Activated CD8-positive, alpha-beta T cell treated with anti-CD3 and anti-CD28 coated beads, Interleukin-2, amount 10 ng/mL, durations not matched to agents 7 days and 5 days (primary cell): Measurements from ENCODE around the gene OOSP4A. TPM values are rescaled to one million over a fixed set of nuclear protein-coding genes. Genes with fewer than 3 reads are reported as not detected.

Experiments
- ATAC-seq: fragments of 150-1000 bp; cut with Tn5 transposase; one replicate; pipeline ENCODE4 v1.10.0; 2021; ENCODE audit warnings: moderate library complexity
- CTCF ChIA-PET: fragments of 350-600 bp; sonication (Branson Sonifier 250); formaldehyde crosslinking; loops from one replicate; lab custom pipeline; 2021; ENCODE audit warnings: antibody characterized with exemption; lab: Charles Lee
- POLR2A ChIA-PET: fragments of 350-600 bp; sonication (Branson Sonifier 250); formaldehyde crosslinking; loops from one replicate; lab custom pipeline; 2021; ENCODE audit warnings: antibody characterized with exemption; lab: Charles Lee
- DNase-seq: peaks from one replicate; pipeline ENCODE4 v3.0.0-alpha.2; 2020
- H3K27ac Mint-ChIP-seq: one replicate; pipeline ENCODE4 v1.8.0; 2021; ENCODE audit warnings: mild to moderate bottlenecking, mixed read lengths
- H3K27me3 Mint-ChIP-seq: one replicate; pipeline ENCODE4 v1.8.0; 2021; ENCODE audit warnings: low read depth, mixed read lengths
- H3K36me3 Mint-ChIP-seq: one replicate; pipeline ENCODE4 v1.8.0; 2021; ENCODE audit warnings: low read depth, mixed read lengths
- H3K4me1 Mint-ChIP-seq: one replicate; pipeline ENCODE4 v1.8.0; 2021; ENCODE audit warnings: low read depth, mixed read lengths
- H3K4me3 Mint-ChIP-seq: one replicate; pipeline ENCODE4 v1.8.0; 2021; ENCODE audit warnings: mild to moderate bottlenecking, mixed read lengths
- H3K9me3 Mint-ChIP-seq: one replicate; pipeline ENCODE4 v1.8.0; 2022; ENCODE audit warnings: mixed read lengths; ENCODE audit not compliant: insufficient read depth
- total RNA-seq, 2 experiments: library from RNA; stranded (reverse); gene quantifications; one replicate each; pipeline ENCODE4 v1.2.3, GENCODE V29; 2021

The OOSP4A gene
- total RNA-seq, 2 experiments from 2014 or later, result not detected

DNA sequence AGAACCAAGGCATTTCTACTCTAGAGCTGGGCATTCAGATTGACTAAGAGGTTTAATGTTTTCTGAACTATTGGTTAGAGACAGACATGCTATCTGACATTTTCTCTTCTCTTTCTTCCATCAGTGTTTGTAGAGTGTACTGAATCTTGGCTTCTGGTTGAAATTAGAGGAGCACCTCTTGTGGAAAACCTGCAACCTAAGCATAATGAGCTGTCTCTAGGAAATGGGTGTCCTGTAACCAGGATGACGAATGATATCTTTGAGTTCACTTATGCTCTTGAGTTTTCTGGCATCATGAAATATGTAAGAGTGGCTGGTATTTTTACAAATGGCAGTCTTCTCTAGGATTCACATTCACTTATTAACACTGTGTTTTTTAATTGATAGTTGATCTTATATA is 19.4 kb downstream of the OOSP4A start:
- no peak overlapping the region for H3K27ac Mint-ChIP-seq

DNA sequence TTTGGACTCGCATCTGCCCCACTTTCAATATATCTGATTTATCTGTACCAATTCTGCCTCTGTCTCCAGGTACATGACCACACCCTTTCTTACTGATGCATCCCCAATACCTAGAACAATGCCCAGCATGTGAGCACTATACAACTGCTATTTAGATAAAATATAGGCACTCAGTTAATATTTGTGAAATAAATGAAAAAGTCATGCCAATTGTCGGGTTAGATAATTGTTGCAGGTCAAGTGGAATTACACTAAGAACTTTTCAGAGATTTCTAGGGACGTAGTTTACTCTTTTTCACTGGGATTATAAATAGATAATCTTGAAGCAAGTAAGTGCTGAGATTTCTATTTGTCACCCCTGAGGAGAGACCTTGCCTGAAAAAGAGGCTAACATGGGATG is 20.5 kb downstream of the OOSP4A start:
- no peaks in the 10 kb centered on the region for H3K36me3 Mint-ChIP-seq
- H3K4me1 Mint-ChIP-seq, result no peaks in the 10 kb centered on the region
- ChIA-PET POLR2A (no interaction called here), CTCF (interaction anchor here (1.6 kb wide), 1 partner anchor 22 kb away, joined by 3 read pairs; no protein-coding TSS in a partner anchor)
- H3K27me3 Mint-ChIP-seq, result no peaks in the 10 kb centered on the region
- ATAC-seq, result no peak
- H3K4me3 Mint-ChIP-seq, result no peak overlapping the region
- H3K9me3 Mint-ChIP-seq, result no peaks in the 10 kb centered on the region
- H3K27ac Mint-ChIP-seq, result no peak overlapping the region
- DNase-seq, result no peak

More for the DNA sequence above, 19.4 kb downstream of the OOSP4A start:
- no peak overlapping the region for H3K4me3 Mint-ChIP-seq
- H3K9me3 Mint-ChIP-seq, result no peaks in the 10 kb centered on the region
- no peak for ATAC-seq
- ChIA-PET POLR2A (no interaction called here), CTCF (interaction anchor here (1.6 kb wide), 1 partner anchor 20 kb away, joined by 3 read pairs; no protein-coding TSS in a partner anchor)
- no peak for DNase-seq
- no peaks in the 10 kb centered on the region for H3K27me3 Mint-ChIP-seq
- H3K4me1 Mint-ChIP-seq, result no peaks in the 10 kb centered on the region
- H3K36me3 Mint-ChIP-seq, result no peaks in the 10 kb centered on the region

DNA sequence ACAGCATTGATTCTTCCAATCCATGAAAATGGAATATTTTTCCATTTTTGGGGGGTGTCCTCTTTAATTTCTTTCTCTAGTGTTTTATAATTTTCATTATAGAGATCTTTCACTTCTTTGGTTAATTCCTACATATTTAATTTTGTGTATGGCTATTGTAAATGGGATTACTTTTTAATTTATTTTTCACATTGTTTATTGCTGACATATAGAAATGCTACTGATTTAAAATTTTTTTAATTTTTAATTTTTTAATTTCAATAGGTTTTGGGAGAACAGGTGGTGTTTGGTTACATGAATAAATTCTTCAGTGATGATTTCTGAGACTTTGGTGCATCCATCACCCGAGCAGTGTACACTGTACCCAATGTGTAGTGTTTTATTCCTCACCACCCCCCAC is 26.6 kb downstream of the OOSP4A start:
- Mint-ChIP-seq H3K27me3 (no peaks in the 10 kb centered on the region), H3K27ac (no peak overlapping the region)
- no peak for ATAC-seq

DNA sequence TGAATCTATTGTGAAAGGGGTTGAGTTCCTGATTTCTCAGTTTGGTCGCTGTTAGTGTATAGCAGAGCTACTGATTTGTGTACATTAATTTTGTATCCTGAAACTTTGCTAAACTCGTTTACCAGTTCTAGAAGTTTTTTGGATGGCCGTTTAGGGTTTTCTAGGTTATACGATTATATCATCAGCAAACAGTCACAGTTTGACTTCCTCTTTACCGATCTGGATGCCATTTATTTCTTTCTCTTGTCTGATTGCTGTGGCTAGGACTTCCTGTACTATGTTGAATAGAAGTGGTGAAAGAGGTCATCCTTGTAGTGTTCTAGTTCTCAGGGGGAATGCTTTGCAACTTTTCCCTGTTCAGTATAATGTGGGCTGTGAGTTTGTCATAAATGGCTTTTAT is 28.6 kb downstream of the OOSP4A start:
- Mint-ChIP-seq H3K36me3 (no peaks in the 10 kb centered on the region), H3K27me3 (no peaks in the 10 kb centered on the region), H3K4me3 (no peak overlapping the region), H3K9me3 (no peaks in the 10 kb centered on the region), H3K4me1 (no peaks in the 10 kb centered on the region), H3K27ac (no peak overlapping the region)
- DNase-seq, result no peak
- ATAC-seq, result no peak
- ChIA-PET POLR2A (no interaction called here), CTCF (no interaction called here)

More for the DNA sequence above, 26.6 kb downstream of the OOSP4A start:
- no peak overlapping the region for H3K4me3 Mint-ChIP-seq
- DNase-seq, result no peak
- no peaks in the 10 kb centered on the region for H3K9me3 Mint-ChIP-seq
- POLR2A ChIA-PET, result no interaction called here
- CTCF ChIA-PET, result no interaction called here
- H3K36me3 Mint-ChIP-seq, result no peaks in the 10 kb centered on the region
- no peaks in the 10 kb centered on the region for H3K4me1 Mint-ChIP-seq

DNA sequence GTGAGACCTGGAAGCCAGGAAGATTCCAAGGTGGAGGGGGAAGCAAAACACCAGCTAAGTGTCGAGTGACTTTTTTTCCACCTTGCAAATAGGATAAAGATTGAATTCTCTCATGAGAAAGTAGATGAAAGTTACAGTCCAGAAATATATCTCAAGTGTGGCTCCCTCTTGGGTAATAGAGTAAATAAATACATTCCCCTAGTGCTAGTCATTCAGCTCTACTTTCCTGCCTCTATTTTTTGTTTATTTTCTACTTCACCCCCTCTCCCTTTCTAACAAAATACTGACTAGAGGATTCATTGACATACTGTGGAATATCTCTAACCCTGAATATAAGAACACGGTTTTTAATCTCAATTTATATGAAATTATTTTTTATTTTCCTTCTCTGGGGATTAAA is 34.0 kb downstream of the OOSP4A start:
- Mint-ChIP-seq H3K27ac (no peak overlapping the region), H3K9me3 (no peaks in the 10 kb centered on the region), H3K27me3 (peaks cover 2% of the 10 kb centered on the region), H3K4me1 (no peaks in the 10 kb centered on the region), H3K36me3 (no peaks in the 10 kb centered on the region), H3K4me3 (no peak overlapping the region)
- no peak for DNase-seq
- POLR2A ChIA-PET, result no interaction called here
- CTCF ChIA-PET, result no interaction called here
- no peak for ATAC-seq

DNA sequence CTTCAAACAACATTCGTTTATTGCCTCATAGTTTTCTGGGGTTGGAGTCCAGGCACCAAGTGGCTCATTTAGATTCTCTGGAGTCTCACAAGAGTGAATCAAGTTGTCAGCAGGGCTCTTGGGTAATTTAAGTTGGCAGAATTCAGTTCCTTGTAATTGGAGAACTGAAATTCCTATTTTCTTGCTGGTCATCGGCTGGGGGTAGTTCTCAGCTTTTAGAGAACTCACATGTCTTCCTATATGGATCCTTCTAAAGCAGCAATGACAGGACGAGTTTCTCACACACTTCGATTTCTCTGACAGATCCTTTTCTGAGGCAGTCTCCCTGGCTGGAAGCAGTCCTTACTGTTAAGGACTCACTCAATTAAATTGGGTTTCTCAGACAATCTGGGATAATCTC is 35.9 kb downstream of the OOSP4A start:
- H3K4me3 Mint-ChIP-seq, result no peak overlapping the region
- H3K27me3 Mint-ChIP-seq, result peaks cover 4% of the 10 kb centered on the region
- H3K4me1 Mint-ChIP-seq, result no peaks in the 10 kb centered on the region
- no peak overlapping the region for H3K27ac Mint-ChIP-seq
- ChIA-PET POLR2A (no interaction called here), CTCF (no interaction called here)
- no peaks in the 10 kb centered on the region for H3K9me3 Mint-ChIP-seq
- no peaks in the 10 kb centered on the region for H3K36me3 Mint-ChIP-seq
- no peak for DNase-seq
- no peak for ATAC-seq

DNA sequence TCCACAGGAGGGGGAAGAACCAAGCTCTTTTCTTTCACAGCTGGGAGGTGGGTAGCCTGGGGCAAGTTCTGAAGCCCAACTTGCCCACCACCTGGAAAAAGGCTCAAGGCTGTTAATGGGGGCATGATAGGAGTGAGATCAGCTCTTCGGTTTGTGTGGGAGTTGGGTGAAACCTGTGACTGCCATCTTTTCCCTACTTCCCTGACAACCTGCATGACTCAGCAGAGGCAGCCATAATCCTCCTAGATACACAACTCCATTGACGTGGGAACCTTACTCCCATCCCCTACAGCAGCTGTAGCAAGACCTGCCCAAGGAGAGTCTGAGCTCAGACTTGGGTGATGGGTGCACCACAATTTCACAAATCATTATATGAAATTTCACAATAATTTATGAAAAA is 39.9 kb downstream of the OOSP4A start:
- POLR2A ChIA-PET, result no interaction called here
- DNase-seq, result no peak
- H3K27me3 Mint-ChIP-seq, result peaks cover 4% of the 10 kb centered on the region
- no peak overlapping the region for H3K4me3 Mint-ChIP-seq
- H3K4me1 Mint-ChIP-seq, result no peaks in the 10 kb centered on the region
- no peak for ATAC-seq
- no peak overlapping the region for H3K27ac Mint-ChIP-seq
- CTCF ChIA-PET, result no interaction called here
- no peaks in the 10 kb centered on the region for H3K9me3 Mint-ChIP-seq
- H3K36me3 Mint-ChIP-seq, result no peaks in the 10 kb centered on the region

DNA sequence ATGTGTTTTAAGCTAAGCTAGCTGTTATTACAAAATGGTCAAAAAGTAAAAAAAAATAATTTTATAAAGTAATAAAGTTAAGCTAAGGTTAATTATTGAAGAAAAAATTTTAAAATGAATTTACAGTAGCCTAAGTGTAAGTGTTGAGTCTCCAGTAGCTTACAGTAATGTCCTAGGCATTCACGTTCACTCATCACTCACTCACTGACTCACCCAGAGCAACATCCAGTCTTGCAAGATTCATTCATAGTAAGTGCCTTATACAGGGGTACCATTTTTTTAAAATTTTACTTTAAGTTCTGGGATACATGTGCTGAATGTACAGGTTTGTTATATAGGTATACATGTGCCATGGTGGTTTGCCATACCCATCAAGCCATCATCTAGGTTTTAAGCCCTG is 41.5 kb downstream of the OOSP4A start:
- no peak for ATAC-seq
- Mint-ChIP-seq H3K4me1 (no peaks in the 10 kb centered on the region), H3K27me3 (peaks cover 9% of the 10 kb centered on the region), H3K36me3 (no peaks in the 10 kb centered on the region), H3K9me3 (no peaks in the 10 kb centered on the region), H3K4me3 (no peak overlapping the region), H3K27ac (no peak overlapping the region)
- DNase-seq, result no peak
- CTCF ChIA-PET, result no interaction called here
- POLR2A ChIA-PET, result no interaction called here

DNA sequence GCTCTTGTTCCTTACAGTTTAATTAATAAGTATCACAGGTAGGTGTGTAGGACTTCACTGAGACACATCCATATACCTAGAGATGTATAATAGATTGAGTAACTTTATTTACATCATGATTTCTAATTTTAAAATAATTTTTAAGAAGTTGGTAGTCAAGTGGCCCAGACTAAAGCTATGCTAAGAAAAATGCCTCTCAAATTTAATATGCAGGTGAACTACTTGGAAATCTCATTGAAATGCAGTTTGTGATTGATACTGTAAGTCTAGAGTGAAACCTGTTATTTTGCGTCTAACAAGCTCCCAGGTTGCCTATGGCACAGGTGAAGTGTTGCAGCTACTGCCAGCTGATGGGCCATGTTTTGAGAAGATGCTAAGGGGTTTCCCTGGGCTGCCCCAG is 53.0 kb downstream of the OOSP4A start, which contains the start of gene OOSP4B:
Gene OOSP4B, plus strand, starts transcription at position 301 of the 400 bp plus-strand sequence.
- ChIA-PET CTCF (no interaction called here), POLR2A (no interaction called here)
- Mint-ChIP-seq H3K4me1 (no peaks in the 10 kb centered on the region), H3K4me3 (no peak within 1 kb of the TSS), H3K27ac (no peak within 1 kb of the TSS), H3K36me3 (no peaks in the 10 kb centered on the region), H3K27me3 (peaks cover 3% of the 10 kb centered on the region), H3K9me3 (no peaks in the 10 kb centered on the region)
- no peak for DNase-seq
- ATAC-seq, result no peak

DNA sequence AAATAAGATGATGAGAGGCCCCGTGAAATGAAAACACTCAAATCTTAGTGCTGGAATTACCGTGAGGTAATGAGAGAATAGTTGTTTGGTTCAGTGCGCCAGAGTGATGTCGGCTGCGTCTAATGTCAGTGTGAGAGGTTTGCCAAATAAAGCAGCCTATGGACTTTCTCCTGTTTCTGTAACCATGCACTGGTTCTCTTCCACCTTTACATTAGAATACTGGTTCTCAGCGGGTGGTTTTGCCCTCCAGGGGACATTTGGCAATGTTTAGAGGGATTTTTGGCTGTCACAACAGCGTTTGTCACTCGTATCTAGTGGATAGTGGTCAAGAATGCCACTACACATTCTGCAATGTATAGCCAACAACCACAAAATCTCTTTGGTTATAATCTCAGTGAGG is 54.2 kb downstream of the OOSP4A start:
- H3K4me1 Mint-ChIP-seq, result no peaks in the 10 kb centered on the region
- H3K27me3 Mint-ChIP-seq, result peaks cover 3% of the 10 kb centered on the region
- no peaks in the 10 kb centered on the region for H3K36me3 Mint-ChIP-seq
- POLR2A ChIA-PET, result no interaction called here
- no peaks in the 10 kb centered on the region for H3K9me3 Mint-ChIP-seq
- no peak overlapping the region for H3K27ac Mint-ChIP-seq
- ATAC-seq, result no peak
- CTCF ChIA-PET, result no interaction called here
- no peak overlapping the region for H3K4me3 Mint-ChIP-seq
- no peak for DNase-seq

Other genes starting within 250 kb of the OOSP4A start
- gene STX3, start 208.7 kb upstream of the OOSP4A start, total RNA-seq, result 100 to 1,000 TPM; 101 to 105 TPM
- gene MRPL16, start 153.3 kb upstream of the OOSP4A start, total RNA-seq, result 10 to 100 TPM; 85.7 to 86.0 TPM
- not detected for gene CBLIF, start 118.5 kb upstream of the OOSP4A start, total RNA-seq
- not detected for gene TCN1, start 97.5 kb upstream of the OOSP4A start, total RNA-seq
- under 1 TPM in 1 of 2 experiments, not detected in 1; 0.29 TPM for gene OOSP3, start 85.3 kb upstream of the OOSP4A start, total RNA-seq
- not detected for gene OOSP1, start 25.6 kb upstream of the OOSP4A start, total RNA-seq
- gene OOSP4B, start 53.1 kb downstream of the OOSP4A start, total RNA-seq, result not detected
- not detected for gene OOSP2, start 76.4 kb downstream of the OOSP4A start, total RNA-seq
- gene MS4A3, start 92.6 kb downstream of the OOSP4A start, total RNA-seq, result not detected
- gene MS4A2, start 124.6 kb downstream of the OOSP4A start, total RNA-seq, result not detected
- gene MS4A6A, start 219.1 kb downstream of the OOSP4A start, total RNA-seq, result not detected